ENCODE results near the gene COL24A1.
"Not testable (repeated sequence)": the region's sequence is repeated elsewhere in the genome, so short reads cannot be mapped to it uniquely, and the experiment has no call there.

Gene COL24A1

DNA sequence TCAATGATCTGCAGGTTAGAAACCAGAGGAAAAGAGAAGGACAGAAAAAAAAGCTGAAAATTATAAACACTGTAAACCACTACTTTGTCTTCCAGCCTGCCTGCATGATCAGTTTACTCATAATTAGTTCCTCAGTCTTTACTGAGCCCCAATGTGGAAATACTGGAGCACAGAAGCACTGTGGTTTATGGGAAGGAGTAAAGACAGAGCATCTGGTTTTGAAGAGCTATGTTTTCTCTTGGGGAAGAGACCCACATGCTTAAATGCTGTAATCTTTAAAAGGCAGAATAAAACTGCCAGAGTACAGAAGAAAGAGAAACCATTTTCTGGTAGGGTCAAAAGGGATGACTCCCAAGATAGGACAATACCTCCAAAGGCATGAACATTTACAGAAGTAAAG, 289.4 kb downstream of the COL24A1 start:
- DNase-seq = no peak

- no peak for DNase-seq
These were observed 291.4 kb downstream of the COL24A1 start for GRCh38 chr1:85865213-85865612.

- DNase-seq = no peak
These were observed 291.8 kb downstream of the COL24A1 start for GRCh38 chr1:85864727-85865126.

GRCh38 chr1:85863639-85864038, 292.9 kb downstream of the COL24A1 start:
- not testable (repeated sequence) for DNase-seq

GRCh38 chr1:85862456-85862855, 294.1 kb downstream of the COL24A1 start:
- DNase-seq = no peak

- no peak for DNase-seq
These were observed 298.6 kb downstream of the COL24A1 start for GRCh38 chr1:85857991-85858390.

DNA sequence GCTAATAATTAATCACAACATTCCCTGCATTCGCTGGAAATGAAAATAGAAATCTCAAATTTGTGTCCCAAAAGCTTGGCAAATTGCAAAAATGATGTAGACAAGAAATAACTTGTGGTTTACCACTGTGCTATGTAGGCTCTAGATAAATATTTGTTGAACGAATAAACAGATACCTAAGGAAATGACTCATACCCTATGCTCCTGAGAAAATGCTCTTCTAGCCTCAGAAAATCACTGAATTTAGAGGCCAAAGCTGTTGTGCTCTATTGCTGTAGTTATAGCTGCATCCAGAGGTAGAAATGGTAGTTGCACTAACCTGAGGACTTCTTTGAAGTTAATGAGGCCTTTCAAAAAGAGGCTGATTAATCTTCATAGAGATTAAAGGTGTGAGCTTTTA, 306.3 kb downstream of the COL24A1 start:
- no peak for DNase-seq

DNA sequence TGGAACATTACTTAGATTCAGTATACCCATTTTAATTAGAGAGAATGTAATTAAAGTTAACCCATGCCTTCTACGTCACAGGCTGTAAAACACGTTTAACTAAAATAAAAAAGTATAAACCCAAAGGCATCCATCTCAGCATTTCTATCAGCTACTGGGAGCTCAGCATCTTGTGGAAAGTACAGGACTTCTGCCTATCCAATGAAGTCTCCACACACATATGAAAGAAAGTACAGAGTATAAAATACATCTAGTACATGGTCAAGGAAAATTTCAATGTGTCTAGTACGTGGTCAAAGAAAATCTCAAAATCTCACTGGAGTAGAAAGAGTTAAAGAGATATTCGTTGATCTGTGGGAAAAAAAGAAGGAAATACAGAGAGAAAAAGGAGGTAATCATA, 306.9 kb downstream of the COL24A1 start:
- DNase-seq = no peak

- DNase-seq = no peak
These were observed 309.2 kb downstream of the COL24A1 start for GRCh38 chr1:85847356-85847755.

- DNase-seq = no peak
These were observed 309.9 kb downstream of the COL24A1 start for GRCh38 chr1:85846706-85847105.

- no peak for DNase-seq
These were observed 317.1 kb downstream of the COL24A1 start for GRCh38 chr1:85839459-85839858.

GRCh38 chr1:85838238-85838637, 318.3 kb downstream of the COL24A1 start:
- DNase-seq = no peak

- DNase-seq = no peak
These were observed 319.8 kb downstream of the COL24A1 start for GRCh38 chr1:85836736-85837135.

GRCh38 chr1:85833165-85833564, 323.4 kb downstream of the COL24A1 start:
- DNase-seq = not testable (repeated sequence)

DNA sequence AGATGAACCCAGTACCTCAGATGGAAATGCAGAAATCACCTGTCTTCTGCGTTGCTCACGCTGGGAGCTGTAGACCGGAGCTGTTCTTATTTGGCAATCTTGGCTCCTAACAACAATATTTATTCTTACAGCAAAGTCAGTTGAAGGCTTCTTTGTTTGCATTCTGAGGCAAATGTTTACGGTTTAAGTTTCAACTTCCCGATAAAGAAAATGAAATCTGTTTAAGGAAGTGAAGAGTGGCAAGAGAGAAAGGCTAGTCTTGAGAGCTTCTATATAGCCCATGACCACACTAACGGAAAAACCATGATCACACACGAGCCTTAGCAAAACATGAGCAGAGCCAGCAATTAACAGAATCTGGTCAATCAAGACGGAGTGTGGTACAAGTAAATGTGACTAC, 325.7 kb downstream of the COL24A1 start:
- no peak for DNase-seq

GRCh38 chr1:85824066-85824840, 332.3 kb downstream of the COL24A1 start:
- DNase-seq = no peak

DNA sequence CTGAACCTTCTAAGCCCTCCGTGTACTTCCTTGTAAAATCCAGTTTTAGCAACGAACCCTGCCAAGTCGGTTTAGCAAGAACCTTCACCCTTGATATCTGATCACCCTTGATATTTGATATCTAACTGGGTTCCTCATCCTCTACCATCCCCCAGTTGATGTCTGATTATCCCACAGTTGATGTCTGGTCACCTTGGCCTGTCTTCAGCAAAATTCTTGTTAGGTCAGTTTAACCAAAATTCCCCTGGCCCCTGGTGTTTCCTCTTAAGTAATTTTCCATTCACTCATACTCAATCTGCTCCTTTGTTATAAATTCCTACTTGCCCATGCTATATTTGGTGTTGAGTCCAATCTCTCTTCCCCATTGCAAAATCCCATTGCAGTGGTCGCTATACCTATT, 333.9 kb downstream of the COL24A1 start:
- no peak for DNase-seq

DNA sequence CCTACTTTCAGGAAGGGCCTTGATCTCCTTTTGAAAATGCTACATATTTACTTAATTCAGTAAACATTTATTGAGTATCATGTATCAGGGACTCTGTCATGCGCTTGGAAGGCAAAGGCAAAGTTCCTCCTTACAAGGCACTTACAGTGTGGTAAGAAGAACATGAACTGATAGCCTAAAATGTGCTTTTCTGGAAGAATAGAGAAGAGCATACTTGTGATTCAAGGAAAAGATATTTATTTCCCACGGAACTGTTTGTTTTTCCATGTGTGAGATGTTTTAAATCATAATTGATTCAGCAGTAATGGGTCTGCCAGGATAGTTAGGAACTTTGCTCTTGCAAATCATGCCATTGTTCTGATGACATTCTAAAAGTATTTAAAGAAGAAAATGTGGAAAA, 338.2 kb downstream of the COL24A1 start:
- DNase-seq = no peak

GRCh38 chr1:85816606-85817005, 340.0 kb downstream of the COL24A1 start:
- DNase-seq = no peak

DNA sequence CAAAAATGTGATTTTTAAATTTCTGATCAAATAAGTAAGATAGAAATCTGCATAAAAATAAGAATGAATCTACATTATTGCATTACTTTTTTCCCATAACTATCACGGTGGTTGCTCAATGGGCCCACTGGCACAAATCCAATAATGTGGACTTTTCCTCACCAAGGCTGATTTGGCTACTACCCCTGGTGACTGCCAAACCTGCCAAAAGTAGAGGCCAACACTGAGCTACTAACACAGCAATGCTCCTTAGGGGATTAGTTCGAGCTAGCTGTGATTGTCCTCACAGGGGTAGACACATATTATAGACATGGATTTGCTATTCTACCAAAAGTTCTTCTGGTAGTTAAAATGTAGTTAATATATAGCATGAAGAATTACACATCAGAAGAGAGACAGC, 340.7 kb downstream of the COL24A1 start:
- DNase-seq = no peak

DNA sequence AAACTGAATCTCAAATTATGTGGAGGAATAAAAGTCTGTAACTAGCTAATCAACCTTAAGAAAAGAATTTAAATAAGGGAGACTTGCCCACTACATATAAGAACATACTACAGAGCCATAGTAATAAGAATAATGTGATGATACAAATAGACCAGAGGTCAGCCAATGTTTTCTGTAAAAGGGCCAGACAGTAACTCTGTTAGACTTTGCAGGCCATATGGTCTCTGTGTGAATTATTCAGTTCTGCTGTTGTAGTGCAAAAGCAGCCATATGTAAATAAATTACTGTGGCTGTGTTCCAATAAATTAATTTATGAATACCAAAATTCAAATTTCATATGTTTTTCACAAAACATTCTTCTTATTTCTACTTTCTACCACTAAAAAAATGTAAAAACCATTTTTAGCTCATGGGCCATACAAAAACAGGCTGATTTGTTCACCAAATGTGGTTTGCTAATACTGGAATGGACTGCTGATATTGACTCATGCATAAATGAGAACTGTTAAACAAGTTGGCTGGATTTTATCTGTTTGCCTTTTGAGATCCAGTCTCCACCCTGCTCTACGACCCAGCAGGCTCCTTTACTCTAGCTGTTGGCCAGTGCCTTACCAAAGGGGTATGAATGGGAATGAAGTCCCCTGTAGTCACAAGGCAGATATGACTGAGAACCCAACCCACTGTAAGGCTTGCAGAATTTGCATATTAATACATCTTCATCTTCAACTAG, 350.2 kb downstream of the COL24A1 start:
- DNase-seq = no peak

DNA sequence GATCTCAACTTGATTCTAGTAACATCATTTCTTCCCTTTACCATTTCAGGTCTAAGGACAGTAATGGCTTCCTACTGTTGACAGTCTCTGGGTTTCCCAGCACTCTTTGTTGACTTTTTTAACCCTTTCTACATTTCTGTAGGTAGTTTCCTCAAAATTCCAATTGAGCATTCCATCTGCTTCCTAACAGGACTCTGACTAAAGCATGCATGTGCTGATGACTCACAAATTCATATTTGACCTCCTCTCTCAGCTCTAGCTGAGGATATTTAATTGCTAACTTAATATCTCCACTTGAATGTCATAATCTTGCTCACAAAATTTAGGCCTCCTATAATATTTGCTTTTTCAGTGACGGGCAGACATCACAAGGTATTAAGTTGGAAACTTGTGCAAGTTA, 355.1 kb downstream of the COL24A1 start:
- DNase-seq = no peak

DNA sequence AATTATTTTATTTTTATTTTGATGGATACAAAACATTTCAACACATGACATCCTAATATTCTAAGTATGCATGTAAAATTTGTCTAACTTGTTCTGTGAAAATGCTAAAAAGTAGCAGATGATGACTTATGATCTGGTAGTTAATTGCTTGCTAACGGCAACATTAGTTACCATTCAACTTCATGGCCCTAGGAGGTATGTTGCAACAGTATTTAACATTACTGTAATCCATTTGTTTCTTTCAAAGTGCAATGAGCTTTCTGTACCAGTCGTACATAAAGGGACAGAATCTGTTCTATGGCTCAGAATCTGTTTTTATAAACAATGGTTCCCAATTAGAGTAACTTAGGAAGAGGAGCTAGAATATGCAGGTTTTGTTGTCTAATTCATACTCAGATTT, 356.8 kb downstream of the COL24A1 start:
- DNase-seq = no peak

DNA sequence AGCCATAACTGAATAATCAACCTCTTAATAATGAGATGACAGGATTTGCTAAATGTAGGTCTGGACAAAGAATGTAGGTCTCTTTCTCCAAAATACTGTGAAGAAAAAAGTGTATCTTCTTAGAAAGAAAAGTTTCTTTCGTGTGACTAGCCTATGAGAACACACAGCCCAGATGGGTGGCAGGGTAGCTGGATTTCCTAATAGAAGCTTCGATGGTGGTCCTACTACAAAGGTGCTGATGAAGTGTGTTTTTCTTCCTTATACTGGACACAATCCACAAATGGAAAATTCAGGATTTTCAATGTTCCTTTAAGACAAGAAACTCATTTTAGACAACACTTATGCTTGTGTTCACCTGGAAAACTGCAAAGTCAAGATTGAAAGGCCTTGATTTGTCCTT, 358.2 kb downstream of the COL24A1 start:
- DNase-seq = no peak

Measured in T-helper 1 cell (primary cell).